Gastrocnemius medialis (tissue), 4 donors: ENCODE results near the gene LRCH1. TPM values are rescaled to one million over a fixed set of nuclear protein-coding genes. Genes with fewer than 3 reads are reported as not detected.
"Not testable (repeated sequence)": the region's sequence is repeated elsewhere in the genome, so short reads cannot be mapped to it uniquely, and the experiment has no call there.

Source experiments
- ATAC-seq, 2 donors: fragments of 150-250 bp; one replicate each; pipeline ENCODE4 v1.9.1; 2016
- DNase-seq, 2 donors: peaks; one replicate each; pipeline ENCODE4 v3.0.0-alpha.2; 2019
- H3K27ac ChIP-seq, 4 donors: fragments of 200-600 bp; sonication (generic); 1 replicate in 1 of 4; 2 replicates in 3 of 4; pipeline ENCODE4 v1.5.1; 2016 to 2018; ENCODE audit warnings: mild to moderate bottlenecking in 2 of 4, moderate library complexity in 1 of 4
- H3K27me3 ChIP-seq, 3 donors: fragments of 200-600 bp; sonication (generic) in 2 of 3; 1 replicate in 1 of 3; 2 replicates in 2 of 3; pipeline versions ENCODE4 v1.5.1 to v1.6.0; 2016 to 2019; ENCODE audit warnings: mild to moderate bottlenecking in 1 of 3, moderate library complexity in 1 of 3
- H3K36me3 ChIP-seq, 2 donors: fragments of 200-600 bp; sonication (generic) in 1 of 2; one replicate each; pipeline ENCODE4 v1.5.1; 2017 to 2018
- H3K4me1 ChIP-seq, 2 donors: fragments of 200-600 bp; sonication (generic) in 1 of 2; one replicate each; pipeline ENCODE4 v1.5.1; 2016 to 2017; ENCODE audit warnings: mild to moderate bottlenecking in 2 of 2
- H3K4me3 ChIP-seq, 4 donors: fragments of 200-600 bp; sonication (generic) in 3 of 4; 1 replicate in 1 of 4; 2 replicates in 3 of 4; pipeline ENCODE4 v1.5.1; 2016 to 2019; ENCODE audit warnings: mild to moderate bottlenecking in 2 of 4
- H3K9me3 ChIP-seq, 3 donors: fragments of 200-600 bp; sonication (generic) in 2 of 3; 1 replicate in 1 of 3; 2 replicates in 2 of 3; pipeline ENCODE4 v1.5.1; 2016 to 2019
- POLR2A ChIP-seq, 2 donors: fragments of 450-650 bp; IDR thresholded peaks; one replicate each; pipeline ENCODE4 v1.6.1; 2017; ENCODE audit warnings: antibody characterized with exemption in 2 of 2, mild to moderate bottlenecking in 2 of 2, moderate library complexity in 2 of 2
- in situ Hi-C, 4 donors: fragments of 200-750 bp; cut with MboI; loops; one replicate each; pipeline versions ENCODE4 v1.15.0 to v1.8.0; 2017; ENCODE audit warnings: low sequenced_read_pairs in 4 of 4
- intact Hi-C: fragments of 100-400 bp; cut with DNase I; formaldehyde crosslinking; loops from one replicate; pipeline ENCODE4 v1.15.1; 2023; ENCODE audit warnings: low total_unique reads
- total RNA-seq, 4 donors: library from RNA; depleted of rRNA; stranded (reverse); fragments of >200 nt; gene quantifications; one replicate each; pipeline versions ENCODE4 v1.1.0 to v1.2.3, GENCODE V29; 2016
- TF ChIP-seq, protein P1 (sequence below), 5 experiments: fragments of 450-650 bp in 3 of 5; fragments of 200-600 bp in 2 of 5; sonication (generic) in 2 of 5; IDR thresholded peaks in 4 of 5; conservative IDR thresholded peaks in 1 of 5; 1 replicate in 4 of 5; 2 replicates in 1 of 5; pipeline ENCODE4 v1.5.1; 2016 to 2019; ENCODE audit warnings: antibody characterized with exemption in 5 of 5, mild to moderate bottlenecking in 3 of 5, moderate library complexity in 3 of 5

The LRCH1 gene
- total RNA-seq, 4 donors from 2014 or later: 3.4 to 5.0 (median 3.9) TPM

DNA sequence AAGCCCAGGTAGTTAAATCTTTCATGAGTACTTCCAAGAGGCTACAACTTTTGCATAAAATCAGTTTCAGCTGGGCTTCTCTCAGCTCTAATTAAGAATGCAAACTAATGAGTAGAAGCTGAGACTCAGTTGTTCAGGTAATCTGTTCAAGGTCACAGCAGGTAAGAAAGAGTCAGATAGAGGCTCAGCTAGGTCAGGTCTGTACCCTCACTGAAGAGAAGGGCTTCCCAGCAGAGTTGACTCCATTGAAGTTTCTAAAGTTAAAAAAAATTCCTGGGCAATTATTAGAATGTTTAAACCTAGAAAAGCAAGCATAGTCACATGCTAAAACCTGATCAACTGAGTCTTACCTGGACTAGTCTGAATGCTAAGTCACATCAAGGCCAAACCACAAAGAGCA lies 201.8 kb downstream of the LRCH1 start:
- H3K9me3 ChIP-seq: no peaks in the 10 kb centered on the region
- intact Hi-C loops: no loop called here
- in situ Hi-C loops: no loop called here
- H3K27me3 ChIP-seq: no peaks in the 10 kb centered on the region
- H3K4me1 ChIP-seq: no peaks in the 10 kb centered on the region
- TF ChIP-seq, protein P1, sequence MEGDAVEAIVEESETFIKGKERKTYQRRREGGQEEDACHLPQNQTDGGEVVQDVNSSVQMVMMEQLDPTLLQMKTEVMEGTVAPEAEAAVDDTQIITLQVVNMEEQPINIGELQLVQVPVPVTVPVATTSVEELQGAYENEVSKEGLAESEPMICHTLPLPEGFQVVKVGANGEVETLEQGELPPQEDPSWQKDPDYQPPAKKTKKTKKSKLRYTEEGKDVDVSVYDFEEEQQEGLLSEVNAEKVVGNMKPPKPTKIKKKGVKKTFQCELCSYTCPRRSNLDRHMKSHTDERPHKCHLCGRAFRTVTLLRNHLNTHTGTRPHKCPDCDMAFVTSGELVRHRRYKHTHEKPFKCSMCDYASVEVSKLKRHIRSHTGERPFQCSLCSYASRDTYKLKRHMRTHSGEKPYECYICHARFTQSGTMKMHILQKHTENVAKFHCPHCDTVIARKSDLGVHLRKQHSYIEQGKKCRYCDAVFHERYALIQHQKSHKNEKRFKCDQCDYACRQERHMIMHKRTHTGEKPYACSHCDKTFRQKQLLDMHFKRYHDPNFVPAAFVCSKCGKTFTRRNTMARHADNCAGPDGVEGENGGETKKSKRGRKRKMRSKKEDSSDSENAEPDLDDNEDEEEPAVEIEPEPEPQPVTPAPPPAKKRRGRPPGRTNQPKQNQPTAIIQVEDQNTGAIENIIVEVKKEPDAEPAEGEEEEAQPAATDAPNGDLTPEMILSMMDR (IDR thresholded peaks at IDR 0.05 in 4 of 5, conservative IDR thresholded peaks at IDR 0.05 in 1 of 5): no peak
- TF ChIP-seq POLR2A (IDR thresholded peaks at IDR 0.05): no peak
- H3K27ac ChIP-seq: no peak overlapping the region
- peaks cover 0 to 10% of the 10 kb centered on the region in 2 donors for H3K36me3 ChIP-seq
- H3K4me3 ChIP-seq: no peak overlapping the region
- no peak for DNase-seq
- no peak for ATAC-seq

DNA sequence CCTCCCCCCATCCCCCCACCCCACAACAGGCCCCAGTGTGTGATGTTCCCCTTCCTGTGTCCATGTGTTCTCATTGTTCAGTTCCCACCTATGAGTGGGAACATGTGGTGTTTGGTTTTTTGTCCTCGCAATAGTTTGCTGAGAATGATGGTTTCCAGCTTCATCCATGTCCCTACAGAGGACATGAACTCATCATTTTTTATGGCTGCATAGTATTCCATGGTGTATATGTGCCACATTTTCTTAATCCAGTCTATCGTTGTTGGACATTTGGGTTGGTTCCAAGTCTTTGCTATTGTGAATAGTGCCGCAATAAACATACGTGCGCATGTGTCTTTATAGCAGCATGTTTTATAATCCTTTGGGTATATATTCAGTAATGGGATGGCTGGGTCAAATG lies 202.5 kb downstream of the LRCH1 start:
- H3K4me1 ChIP-seq, H3K27ac ChIP-seq, H3K36me3 ChIP-seq, H3K4me3 ChIP-seq, H3K27me3 ChIP-seq, H3K9me3 ChIP-seq, in situ Hi-C loops, DNase-seq, intact Hi-C loops, ATAC-seq: not testable (repeated sequence)

- TF ChIP-seq, protein P1 (IDR thresholded peaks at IDR 0.05 in 4 of 5, conservative IDR thresholded peaks at IDR 0.05 in 1 of 5): no peak
- no peak for TF ChIP-seq POLR2A (IDR thresholded peaks at IDR 0.05)
- Histone ChIP-seq H3K36me3 (no peaks in the 10 kb centered on the region), H3K4me3 (no peak overlapping the region), H3K9me3 (no peaks in the 10 kb centered on the region), H3K4me1 (no peaks in the 10 kb centered on the region), H3K27ac (no peak overlapping the region), H3K27me3 (no peaks in the 10 kb centered on the region)
- in situ Hi-C loops (no loop called here), intact Hi-C loops (no loop called here)
- ATAC-seq: no peak
- no peak for DNase-seq
Observed at GRCh38 chr13:46756977-46757376, 204.0 kb downstream of the LRCH1 start.

GRCh38 chr13:46757640-46758039 lies 204.7 kb downstream of the LRCH1 start:
- H3K36me3 ChIP-seq: no peaks in the 10 kb centered on the region
- ATAC-seq (no peak), DNase-seq (no peak)
- H3K4me1 ChIP-seq: no peaks in the 10 kb centered on the region
- in situ Hi-C loops: no loop called here
- H3K27ac ChIP-seq: no peak overlapping the region
- TF ChIP-seq, protein P1 (IDR thresholded peaks at IDR 0.05 in 4 of 5, conservative IDR thresholded peaks at IDR 0.05 in 1 of 5): no peak
- no peak for TF ChIP-seq POLR2A (IDR thresholded peaks at IDR 0.05)
- no peaks in the 10 kb centered on the region for H3K27me3 ChIP-seq
- H3K4me3 ChIP-seq: no peak overlapping the region
- intact Hi-C loops: no loop called here
- no peaks in the 10 kb centered on the region for H3K9me3 ChIP-seq

DNA sequence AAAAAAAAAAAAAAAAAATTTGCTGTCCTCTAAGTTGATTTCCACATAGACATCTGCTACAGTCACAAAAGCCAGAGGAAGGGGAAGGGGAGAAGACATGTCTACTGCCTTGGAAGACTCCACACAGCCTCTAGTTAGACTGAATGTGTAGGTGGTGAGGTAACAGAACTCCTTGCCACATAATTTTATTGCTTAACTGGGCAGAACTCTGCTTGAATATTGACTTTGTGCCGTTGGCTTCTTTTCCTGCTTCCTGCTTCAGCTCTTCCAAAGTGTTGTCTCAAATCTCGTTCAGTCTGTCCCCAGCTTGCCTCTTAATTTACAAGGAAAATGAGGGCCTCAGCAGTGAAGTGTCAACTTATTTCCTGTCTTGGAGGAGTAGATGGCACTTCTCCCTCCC lies 206.9 kb downstream of the LRCH1 start:
- DNase-seq (no peak), ATAC-seq (peak; percentile 55 to 56)
- Histone ChIP-seq H3K4me1 (no peaks in the 10 kb centered on the region), H3K4me3 (no peak overlapping the region), H3K27me3 (no peaks in the 10 kb centered on the region), H3K27ac (no peak overlapping the region), H3K9me3 (no peaks in the 10 kb centered on the region), H3K36me3 (no peaks in the 10 kb centered on the region)
- no peak for TF ChIP-seq POLR2A (IDR thresholded peaks at IDR 0.05)
- TF ChIP-seq, protein P1 (IDR thresholded peaks at IDR 0.05 in 4 of 5, conservative IDR thresholded peaks at IDR 0.05 in 1 of 5): no peak
- in situ Hi-C loops: no loop called here
- intact Hi-C loops: no loop called here
